ENCODE results near the gene USP28.
A peak's percentile ranks its signal among the peaks of the same experiment; 100 is the strongest.
"Not testable (repeated sequence)": the region's sequence is repeated elsewhere in the genome, so short reads cannot be mapped to it uniquely, and the experiment has no call there.

USP28 gene, protein sequence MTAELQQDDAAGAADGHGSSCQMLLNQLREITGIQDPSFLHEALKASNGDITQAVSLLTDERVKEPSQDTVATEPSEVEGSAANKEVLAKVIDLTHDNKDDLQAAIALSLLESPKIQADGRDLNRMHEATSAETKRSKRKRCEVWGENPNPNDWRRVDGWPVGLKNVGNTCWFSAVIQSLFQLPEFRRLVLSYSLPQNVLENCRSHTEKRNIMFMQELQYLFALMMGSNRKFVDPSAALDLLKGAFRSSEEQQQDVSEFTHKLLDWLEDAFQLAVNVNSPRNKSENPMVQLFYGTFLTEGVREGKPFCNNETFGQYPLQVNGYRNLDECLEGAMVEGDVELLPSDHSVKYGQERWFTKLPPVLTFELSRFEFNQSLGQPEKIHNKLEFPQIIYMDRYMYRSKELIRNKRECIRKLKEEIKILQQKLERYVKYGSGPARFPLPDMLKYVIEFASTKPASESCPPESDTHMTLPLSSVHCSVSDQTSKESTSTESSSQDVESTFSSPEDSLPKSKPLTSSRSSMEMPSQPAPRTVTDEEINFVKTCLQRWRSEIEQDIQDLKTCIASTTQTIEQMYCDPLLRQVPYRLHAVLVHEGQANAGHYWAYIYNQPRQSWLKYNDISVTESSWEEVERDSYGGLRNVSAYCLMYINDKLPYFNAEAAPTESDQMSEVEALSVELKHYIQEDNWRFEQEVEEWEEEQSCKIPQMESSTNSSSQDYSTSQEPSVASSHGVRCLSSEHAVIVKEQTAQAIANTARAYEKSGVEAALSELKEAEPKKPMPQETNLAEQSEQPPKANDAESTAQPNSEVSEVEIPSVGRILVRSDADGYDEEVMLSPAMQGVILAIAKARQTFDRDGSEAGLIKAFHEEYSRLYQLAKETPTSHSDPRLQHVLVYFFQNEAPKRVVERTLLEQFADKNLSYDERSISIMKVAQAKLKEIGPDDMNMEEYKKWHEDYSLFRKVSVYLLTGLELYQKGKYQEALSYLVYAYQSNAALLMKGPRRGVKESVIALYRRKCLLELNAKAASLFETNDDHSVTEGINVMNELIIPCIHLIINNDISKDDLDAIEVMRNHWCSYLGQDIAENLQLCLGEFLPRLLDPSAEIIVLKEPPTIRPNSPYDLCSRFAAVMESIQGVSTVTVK

DNA sequence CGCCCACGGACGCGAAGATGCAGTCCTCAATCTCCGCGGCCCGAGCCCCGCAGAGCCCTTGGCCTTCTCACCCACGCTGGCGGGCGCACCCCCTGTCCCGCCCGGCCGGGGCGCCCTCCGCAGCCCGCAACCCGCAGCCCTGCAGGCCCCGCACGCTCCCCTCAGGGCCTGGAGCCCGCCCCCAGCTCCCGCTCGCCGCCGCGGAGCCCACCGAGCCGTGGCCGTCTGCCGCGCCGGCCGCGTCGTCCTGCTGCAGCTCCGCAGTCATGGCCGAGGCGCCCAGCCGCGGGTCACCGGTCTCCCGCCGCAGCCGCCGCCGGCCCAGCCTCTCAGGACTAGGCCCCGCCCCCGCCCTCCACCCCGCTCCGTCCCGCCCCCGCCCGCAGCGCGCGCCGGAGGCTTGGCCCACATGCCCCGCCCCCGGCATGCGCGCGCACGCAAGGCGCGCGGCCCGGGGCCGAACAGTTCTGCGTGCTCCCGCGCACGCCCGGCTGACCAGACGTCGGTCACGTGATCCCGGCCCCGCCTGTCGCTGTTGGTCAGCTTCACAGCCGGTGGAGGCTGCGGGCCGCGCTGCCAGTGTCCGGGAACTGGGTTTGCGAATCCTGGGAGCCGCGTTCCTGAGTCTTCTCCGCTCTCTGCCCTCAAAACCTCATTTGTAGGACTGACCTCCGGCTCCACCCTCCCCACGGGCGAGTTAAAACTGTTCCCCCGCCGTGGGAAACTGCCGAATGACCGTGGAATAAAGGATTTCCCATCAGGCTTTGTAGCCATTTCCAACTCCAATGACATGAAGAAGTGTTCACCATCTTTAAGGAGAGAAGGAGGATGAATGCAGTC is at the start of gene USP28:
Gene USP28 (minus strand): TSS at position 339 of the 840 bp plus-strand sequence. CDS start 71 bp downstream, at position 268.
- peak; percentile 100 for DNase-seq (ENCODE audit: low spot score)

- DNase-seq (ENCODE audit: low spot score) = no peak
Measured at GRCh38 chr11:113923572-113923971, 48.2 kb upstream of the USP28 start.

DNA sequence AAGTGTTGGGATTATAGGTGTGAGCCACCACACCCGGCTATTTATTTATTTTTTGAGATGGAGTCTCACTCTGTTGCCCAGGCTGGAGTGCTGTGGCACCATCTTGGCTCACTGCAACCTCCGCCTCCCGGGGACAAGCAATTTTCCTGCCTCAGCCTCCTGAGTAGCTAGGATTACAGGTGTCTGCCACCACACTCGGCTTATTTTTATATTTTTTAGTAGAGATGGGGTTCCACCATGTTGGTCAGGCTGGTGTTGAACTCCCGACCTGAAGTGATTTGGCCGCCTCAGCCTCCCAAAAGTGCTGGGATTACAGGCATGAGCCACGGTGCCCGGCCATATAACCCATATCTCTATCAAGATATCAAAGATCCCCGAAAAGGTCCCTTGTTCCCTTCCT is 36.1 kb upstream of the USP28 start:
- DNase-seq (ENCODE audit: low spot score) = not testable (repeated sequence)

DNA sequence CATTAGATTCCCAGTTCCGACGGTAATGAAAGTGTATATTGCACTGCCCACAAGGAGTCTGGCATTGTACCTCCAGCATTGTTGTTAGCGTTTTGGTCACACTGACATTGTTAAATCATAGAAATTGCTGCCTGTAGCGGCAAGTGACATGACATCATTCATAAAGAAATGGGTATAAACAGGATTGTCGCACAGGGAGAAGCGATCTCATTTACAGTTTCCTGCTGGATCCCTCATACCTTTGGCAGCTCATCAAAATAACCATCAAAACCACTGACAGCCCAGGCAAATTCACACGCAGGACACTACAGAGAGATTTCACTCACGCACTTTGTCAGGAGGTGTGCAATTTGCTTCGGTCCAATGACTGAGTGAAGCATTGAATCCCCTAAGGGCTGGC is 32.7 kb upstream of the USP28 start:
- DNase-seq (ENCODE audit: low spot score) = no peak

DNA sequence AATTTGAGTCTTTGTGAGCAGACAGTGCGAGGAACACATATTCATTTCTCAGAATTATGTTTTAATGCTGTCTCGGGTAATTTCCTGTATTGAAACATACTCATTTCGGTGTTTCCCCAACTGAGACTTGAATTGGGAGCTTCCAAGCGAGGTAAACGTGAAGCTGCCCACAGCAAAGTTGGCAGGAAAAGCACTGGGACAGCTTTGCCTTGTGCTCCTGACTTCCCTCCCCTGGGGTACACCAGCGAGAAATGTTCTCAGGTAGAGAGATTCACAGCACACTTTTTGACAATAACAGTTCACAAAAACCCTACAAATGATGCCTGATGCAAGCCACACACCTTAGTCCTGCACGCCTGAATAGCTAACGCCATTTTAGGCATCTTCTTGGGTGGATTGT is 32.3 kb upstream of the USP28 start:
- no peak for DNase-seq (ENCODE audit: low spot score)

- DNase-seq (ENCODE audit: low spot score) = no peak
Measured at GRCh38 chr11:113907152-113907551, 31.8 kb upstream of the USP28 start.

- DNase-seq (ENCODE audit: low spot score) = no peak
Measured at GRCh38 chr11:113906516-113906915, 31.1 kb upstream of the USP28 start.

GRCh38 chr11:113906038-113906437 is 30.7 kb upstream of the USP28 start:
- no peak for DNase-seq (ENCODE audit: low spot score)

DNA sequence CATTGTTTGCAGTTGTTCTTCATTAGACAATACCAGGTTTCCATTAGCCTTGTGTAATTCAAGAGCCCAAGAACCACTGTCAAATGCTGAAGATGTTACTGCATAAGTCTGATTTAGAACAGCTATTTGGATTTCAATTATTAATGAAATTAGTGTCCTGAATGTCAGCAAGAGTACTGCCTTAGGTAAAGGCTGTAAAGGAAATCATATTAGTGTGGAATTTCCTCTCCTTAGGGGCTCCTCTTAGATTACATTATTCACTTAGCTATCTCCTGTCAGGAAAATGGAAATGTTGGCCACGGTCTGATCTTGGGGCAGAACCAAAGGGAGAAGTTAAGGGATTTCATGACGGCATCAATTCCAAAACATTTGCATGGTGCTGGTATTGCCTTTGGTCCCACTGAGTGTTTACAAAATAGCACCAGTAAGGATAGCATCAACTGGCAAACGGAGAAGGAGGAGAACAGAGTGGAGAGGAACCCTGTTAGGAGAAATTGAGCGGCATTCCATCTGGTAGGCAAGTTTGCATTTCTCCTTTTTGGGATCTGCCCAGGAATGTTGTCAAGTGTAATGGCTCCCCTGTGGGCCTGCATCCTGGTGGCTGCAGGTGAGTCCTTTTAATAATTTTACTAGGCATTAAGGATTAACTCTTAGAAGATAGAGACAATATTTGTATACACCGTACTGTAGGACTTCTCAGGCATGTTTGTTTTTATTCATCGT is 29.2 kb upstream of the USP28 start, which contains the start of gene HTR3B:
Gene HTR3B (plus strand): TSS at position 418 of the 723 bp plus-strand sequence. CDS start 138 bp downstream, at position 556.
- DNase-seq (ENCODE audit: low spot score) = no peak

- no peak for DNase-seq (ENCODE audit: low spot score)
Measured at GRCh38 chr11:113901141-113901540, 25.8 kb upstream of the USP28 start.

GRCh38 chr11:113896156-113896879 is 20.9 kb upstream of the USP28 start:
- DNase-seq (ENCODE audit: low spot score) = peak; percentile 53

GRCh38 chr11:113895367-113896155 is 20.2 kb upstream of the USP28 start:
- no peak for DNase-seq (ENCODE audit: low spot score)

- no peak for DNase-seq (ENCODE audit: low spot score)
Measured at GRCh38 chr11:113894421-113894996, 19.1 kb upstream of the USP28 start.

DNA sequence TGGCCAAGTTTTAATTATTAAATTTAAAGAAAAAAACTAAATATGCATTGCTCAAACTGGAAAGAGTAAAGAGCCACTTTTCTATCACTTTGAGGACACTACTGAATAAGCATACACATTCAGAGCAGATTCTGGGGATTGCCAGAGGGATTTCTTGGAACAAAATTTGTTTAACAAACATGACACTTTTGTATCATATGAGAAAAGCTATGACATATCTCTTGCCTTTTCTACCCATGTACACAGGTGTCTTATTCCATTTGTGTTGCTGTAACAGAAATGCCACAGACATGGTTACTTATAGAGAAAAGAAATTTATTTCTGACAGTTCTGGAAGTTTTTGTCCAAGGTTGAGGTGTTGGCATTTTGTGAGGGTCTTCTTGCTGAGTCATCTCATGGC is 13.5 kb upstream of the USP28 start:
- no peak for DNase-seq (ENCODE audit: low spot score)

DNA sequence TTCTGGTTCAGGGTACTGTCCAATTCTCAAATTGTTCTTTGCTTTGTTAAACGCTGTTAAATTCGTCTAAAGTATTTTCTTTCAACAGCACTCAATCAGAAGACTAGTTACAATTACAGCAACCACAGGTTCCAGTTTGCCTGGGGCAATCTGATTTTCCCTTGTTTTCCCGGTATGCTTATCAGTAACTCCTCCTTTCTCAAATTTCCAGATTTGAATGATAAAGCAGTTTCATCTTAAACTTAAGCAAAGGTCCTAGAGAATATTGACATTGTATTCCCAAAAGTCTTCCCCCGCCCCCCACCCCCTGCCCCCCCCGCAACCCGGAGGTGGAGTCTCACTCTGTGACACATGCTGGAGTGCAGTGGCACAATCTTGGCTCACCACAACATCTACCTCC is 10.5 kb upstream of the USP28 start:
- no peak for DNase-seq (ENCODE audit: low spot score)

- no peak for DNase-seq (ENCODE audit: low spot score)
Measured at GRCh38 chr11:113884361-113884836, 9.0 kb upstream of the USP28 start.

- DNase-seq (ENCODE audit: low spot score) = no peak
Measured at GRCh38 chr11:113881856-113882255, 6.5 kb upstream of the USP28 start.

GRCh38 chr11:113880971-113881370 is 5.6 kb upstream of the USP28 start:
- DNase-seq (ENCODE audit: low spot score) = no peak

GRCh38 chr11:113879446-113879845 is 4.1 kb upstream of the USP28 start:
- not testable (repeated sequence) for DNase-seq (ENCODE audit: low spot score)
